Muscle layer of colon (tissue), 2 donors: Measurements from ENCODE around the gene DHRS4L2.
A peak's percentile ranks its signal among the peaks of the same experiment; 100 is the strongest.
"Not testable (repeated sequence)": the region's sequence is repeated elsewhere in the genome, so short reads cannot be mapped to it uniquely, and the experiment has no call there.

ENCODE experiments used
- H3K27ac ChIP-seq: one replicate; pipeline ENCODE4 v1.7.0; 2013; ENCODE audit warnings: low read depth, mild to moderate bottlenecking, low read length, moderate library complexity
- H3K27me3 ChIP-seq, 2 donors: one replicate each; pipeline ENCODE4 v1.7.0; 2013; ENCODE audit warnings: low read length in 2 of 2, mild to moderate bottlenecking in 2 of 2; ENCODE audit not compliant: insufficient read depth in 2 of 2, control insufficient read depth in 1 of 2
- H3K36me3 ChIP-seq: one replicate; pipeline ENCODE4 v1.7.0; 2013; ENCODE audit warnings: mild to moderate bottlenecking, low read length; ENCODE audit not compliant: insufficient read depth
- H3K4me1 ChIP-seq: one replicate; pipeline ENCODE4 v1.7.0; 2013; ENCODE audit warnings: mild to moderate bottlenecking, low read length; ENCODE audit not compliant: insufficient read depth
- H3K4me3 ChIP-seq, 2 donors: one replicate each; pipeline ENCODE4 v1.7.0; 2013; ENCODE audit warnings: low read length in 2 of 2, low read depth in 1 of 2, mild to moderate bottlenecking in 1 of 2, moderate library complexity in 1 of 2
- H3K9ac ChIP-seq: one replicate; pipeline ENCODE4 v1.7.0; 2013; ENCODE audit warnings: low read length
- H3K9me3 ChIP-seq: one replicate; pipeline ENCODE4 v1.7.0; 2013; ENCODE audit warnings: mild to moderate bottlenecking, low read length
- donor health status: abdominal sarcoma.
- donor health status: Adenocarcinoma of cecum.

Gene DHRS4L2

DNA sequence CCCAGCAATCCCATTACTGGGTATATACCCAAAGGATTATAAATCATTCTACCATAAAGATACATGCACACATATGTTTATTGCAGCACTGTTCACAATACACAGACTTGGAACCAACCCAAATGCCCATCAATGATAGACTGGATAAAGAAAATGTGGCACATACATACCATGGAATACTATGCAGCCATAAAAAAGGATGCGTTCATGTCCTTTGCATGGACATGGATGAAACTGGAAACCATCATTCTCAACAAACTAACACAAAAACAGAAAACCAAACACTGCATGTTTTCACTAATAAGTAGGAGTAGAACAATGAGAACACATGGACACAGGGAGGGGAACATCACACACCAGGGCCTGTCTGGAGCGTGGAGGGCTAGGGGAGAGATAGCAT lies 42.6 kb downstream of the DHRS4L2 start:
- H3K27ac ChIP-seq, H3K9ac ChIP-seq, H3K36me3 ChIP-seq, H3K4me1 ChIP-seq, H3K9me3 ChIP-seq, H3K27me3 ChIP-seq, H3K4me3 ChIP-seq: not testable (repeated sequence)

DNA sequence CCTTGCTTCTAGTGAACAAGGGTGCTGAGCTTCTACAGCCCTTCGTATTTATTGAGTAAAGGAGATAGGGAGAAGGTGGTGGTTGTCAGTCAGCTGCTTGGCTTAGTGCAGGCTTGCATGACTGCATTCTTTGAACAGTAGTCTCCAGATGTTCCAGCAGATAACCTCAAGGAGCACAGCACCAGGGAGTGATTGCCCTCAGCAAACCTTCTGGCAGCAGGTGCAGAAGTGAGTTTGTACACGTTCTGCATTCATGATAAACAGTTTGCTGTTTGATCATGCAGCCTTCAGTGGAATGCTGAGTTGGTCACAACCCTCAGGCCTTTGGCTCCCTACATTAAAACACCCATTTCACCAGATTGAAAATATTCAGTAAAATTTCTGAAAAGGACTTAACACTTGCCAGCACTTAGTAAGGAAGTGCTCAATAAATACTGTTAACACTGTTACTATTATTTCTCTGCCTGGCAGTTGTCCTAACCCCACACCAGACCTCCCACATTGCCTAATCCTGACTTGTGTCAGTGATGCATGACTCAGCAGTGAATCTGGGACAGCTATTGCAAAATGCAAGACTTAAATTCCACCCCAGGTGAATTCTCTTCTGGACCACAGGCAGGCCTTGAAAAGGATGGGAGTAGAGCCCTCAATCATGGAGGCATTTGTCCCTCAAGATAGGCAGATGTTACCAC lies 44.1 kb downstream of the DHRS4L2 start:
- Histone ChIP-seq H3K4me3 (no peak overlapping the region), H3K9ac (no peak overlapping the region), H3K9me3 (no peaks in the 10 kb centered on the region), H3K27ac (no peak overlapping the region), H3K27me3 (no peaks in the 10 kb centered on the region), H3K36me3 (no peaks in the 10 kb centered on the region), H3K4me1 (peaks cover 4% of the 10 kb centered on the region)

DNA sequence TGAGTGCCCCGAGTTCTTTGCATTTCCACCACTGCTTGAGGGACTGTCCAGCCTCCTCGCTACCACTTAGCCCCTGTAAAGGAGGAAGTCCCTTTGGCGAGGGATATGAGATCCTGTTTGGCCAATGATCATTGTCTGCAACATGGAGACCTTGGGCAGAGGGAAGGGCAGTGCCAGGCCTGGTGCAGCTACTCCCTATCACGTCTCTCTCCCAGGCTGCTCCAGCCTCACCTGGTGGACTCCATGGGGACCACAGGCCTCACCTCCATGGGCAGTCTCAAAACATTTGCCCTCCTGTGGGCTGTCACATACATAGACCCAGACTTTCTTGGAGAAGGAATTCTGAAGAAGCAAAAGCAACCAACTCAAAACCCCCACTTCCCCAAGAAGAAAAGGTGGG lies 47.0 kb downstream of the DHRS4L2 start:
- not testable (repeated sequence) for H3K9ac ChIP-seq, H3K27ac ChIP-seq, H3K27me3 ChIP-seq, H3K36me3 ChIP-seq, H3K4me1 ChIP-seq, H3K9me3 ChIP-seq
- H3K4me3 ChIP-seq = peak overlapping the region; percentile 73 to 85

DNA sequence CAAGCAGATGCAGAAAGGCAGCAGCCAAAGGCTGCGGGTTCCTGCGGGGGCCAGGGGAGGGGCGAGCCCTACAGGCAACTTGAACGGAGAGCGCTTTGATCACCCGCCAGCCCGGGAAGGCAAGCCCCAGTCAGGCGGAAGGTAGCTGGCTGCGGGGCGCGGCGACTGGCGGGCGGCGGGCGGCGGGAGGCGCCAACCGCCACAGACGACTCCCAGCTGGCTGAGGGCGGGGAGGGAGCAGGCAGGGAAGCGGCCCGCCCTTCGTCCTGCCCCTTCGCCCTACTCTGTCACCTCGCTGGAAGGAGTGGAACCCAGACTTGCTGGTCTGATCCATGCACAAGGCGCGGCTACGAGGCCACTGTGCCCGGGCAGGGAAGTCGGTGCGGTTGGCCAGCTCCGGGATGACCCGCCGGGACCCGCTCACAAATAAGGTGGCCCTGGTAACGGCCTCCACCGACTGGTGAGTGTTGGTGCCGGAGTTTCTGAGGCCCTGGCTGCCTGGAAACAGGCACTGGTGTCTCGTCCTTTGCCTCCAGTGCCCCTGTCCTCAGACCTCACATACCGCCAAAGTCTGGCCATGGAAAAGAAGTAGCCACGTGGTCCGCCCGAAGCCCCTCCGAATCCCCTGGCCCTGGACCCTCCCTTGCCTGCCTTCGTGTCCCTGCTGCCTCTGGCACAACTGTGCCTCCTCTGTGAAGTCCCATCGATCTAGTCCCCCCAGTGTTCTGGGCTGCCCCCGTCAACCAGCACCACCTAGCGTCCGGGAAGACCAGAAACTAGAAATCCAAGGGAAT lies 47.6 kb downstream of the DHRS4L2 start:
- Histone ChIP-seq H3K27ac (peak overlapping the region; percentile 85), H3K36me3 (no peaks in the 10 kb centered on the region), H3K27me3 (no peaks in the 10 kb centered on the region), H3K4me3 (peak overlapping the region; percentile 73 to 85), H3K9ac (peak overlapping the region; percentile 47), H3K9me3 (no peaks in the 10 kb centered on the region), H3K4me1 (peaks cover 4% of the 10 kb centered on the region)

DNA sequence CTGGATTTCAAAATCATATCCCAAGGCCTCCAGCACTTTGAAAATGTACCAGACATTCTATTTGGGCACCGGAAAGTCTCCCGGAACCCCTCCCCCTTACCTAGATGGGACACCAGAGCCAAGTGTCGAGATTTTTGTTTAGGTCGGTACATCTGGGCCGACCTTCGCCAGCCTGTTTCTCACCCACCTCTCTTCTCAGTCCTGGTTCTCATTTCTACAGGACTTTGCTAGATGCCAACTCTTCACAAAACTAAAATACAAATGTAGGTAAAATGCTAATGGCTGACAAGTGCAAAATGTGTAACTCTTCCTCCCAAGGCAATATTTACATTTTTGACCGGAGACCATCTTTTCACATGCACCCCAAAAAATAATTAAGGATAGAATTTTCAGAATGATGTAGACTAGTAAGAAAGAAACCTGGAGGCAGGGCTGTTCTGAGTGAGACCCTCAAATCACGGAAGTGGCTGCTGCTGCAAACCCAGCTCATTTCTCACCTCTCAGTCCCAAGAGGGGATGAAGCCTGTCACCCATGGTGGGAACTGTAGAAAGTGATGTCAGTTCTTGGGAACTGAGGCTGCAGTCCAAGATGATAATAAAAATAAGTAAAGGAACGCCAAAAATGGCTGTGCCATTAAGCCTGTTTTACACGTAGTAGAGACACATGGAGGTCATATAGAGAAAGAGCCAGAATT lies 48.4 kb downstream of the DHRS4L2 start:
- Histone ChIP-seq H3K4me3 (peak overlapping the region; percentile 73 to 85), H3K27ac (peak overlapping the region; percentile 85), H3K9ac (peak overlapping the region; percentile 47)
- not testable (repeated sequence) for H3K27me3 ChIP-seq, H3K9me3 ChIP-seq, H3K4me1 ChIP-seq, H3K36me3 ChIP-seq

DNA sequence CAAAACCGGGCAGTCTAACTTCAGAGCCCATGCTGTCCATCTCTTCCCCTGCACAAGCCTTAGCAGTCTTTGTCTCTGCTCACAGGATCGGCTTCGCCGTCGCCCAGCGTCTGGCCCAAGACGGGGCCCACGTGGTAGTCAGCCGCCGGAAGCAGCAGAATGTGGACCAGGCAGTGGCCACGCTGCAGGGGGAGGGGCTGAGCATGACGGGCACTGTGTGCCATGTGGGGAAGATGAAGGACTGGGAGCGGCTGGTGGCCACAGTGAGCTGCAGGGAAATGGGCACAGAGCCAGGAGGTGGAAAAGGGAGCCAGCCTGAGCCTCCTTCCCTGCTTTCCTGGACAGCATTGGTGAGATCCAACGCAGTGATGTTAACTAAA lies 48.9 kb downstream of the DHRS4L2 start:
- no peak overlapping the region for H3K27ac ChIP-seq
- H3K27me3 ChIP-seq = no peaks in the 10 kb centered on the region
- peaks cover 4% of the 10 kb centered on the region for H3K4me1 ChIP-seq
- no peak overlapping the region for H3K9ac ChIP-seq
- H3K9me3 ChIP-seq = no peaks in the 10 kb centered on the region
- H3K36me3 ChIP-seq = no peaks in the 10 kb centered on the region
- H3K4me3 ChIP-seq = no peak overlapping the region

DNA sequence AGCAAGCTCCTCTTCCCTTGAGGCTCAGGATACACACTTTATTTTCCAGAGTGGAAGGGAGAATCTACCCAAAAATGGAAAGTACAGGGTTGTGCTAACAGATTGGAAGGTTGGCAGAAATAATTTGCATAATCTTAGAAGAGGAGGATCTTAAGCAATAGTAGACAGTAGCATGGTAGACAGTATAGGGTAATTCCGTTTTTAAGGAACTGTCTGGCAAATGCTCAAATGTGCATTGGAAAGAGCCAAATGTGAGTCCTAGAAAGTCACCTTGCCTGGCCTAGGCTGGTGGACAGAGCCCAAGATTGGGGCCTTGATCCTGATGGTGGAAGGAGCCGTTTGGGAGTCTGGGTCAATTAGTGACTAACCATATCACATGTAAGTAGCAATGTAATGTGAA lies 50.0 kb downstream of the DHRS4L2 start:
- H3K36me3 ChIP-seq = no peaks in the 10 kb centered on the region
- peaks cover 4% of the 10 kb centered on the region for H3K4me1 ChIP-seq
- no peak overlapping the region for H3K9ac ChIP-seq
- H3K27ac ChIP-seq = no peak overlapping the region
- H3K4me3 ChIP-seq = no peak overlapping the region
- no peaks in the 10 kb centered on the region for H3K9me3 ChIP-seq
- no peaks in the 10 kb centered on the region for H3K27me3 ChIP-seq

DNA sequence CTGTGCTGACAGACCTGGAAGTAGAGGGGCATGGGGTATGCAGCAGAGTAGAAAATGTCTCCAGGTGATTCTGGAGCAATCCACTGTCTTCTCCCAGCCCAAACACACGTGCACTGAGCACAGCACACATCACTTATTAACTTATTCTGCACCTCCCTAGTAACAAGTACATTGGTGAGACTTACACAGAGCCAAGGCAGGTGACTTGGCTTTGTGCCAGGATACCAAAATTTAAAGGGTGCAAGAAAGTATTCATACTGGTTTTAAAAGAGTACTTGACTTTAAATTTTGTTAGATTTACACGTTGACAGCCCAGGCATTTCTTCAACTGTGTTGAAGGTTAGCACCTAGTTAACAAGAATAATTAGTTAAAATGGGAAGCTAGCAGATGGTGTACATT lies 52.0 kb downstream of the DHRS4L2 start:
- Histone ChIP-seq H3K27me3 (no peaks in the 10 kb centered on the region), H3K36me3 (no peaks in the 10 kb centered on the region), H3K4me1 (peaks cover 4% of the 10 kb centered on the region), H3K9me3 (no peaks in the 10 kb centered on the region), H3K27ac (no peak overlapping the region), H3K9ac (no peak overlapping the region), H3K4me3 (no peak overlapping the region)

DNA sequence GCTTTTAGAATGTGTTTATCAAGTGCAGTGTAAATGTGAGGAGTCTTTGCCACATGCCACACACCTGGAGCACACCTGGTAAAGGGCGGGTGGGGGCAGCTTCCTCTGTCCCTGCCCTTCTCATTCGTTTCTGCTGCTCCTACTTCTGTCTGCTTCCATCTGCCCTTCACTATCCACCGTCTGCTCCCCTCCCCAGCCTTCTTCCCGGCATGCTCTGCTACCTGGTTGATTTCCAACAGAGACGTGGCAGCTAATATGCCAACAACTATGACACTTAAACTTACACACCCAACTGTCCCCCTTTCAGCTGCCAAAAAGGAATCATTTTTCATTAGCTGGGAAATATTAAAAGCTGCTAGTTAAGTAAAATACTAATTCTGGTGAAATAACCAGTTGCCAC lies 54.0 kb downstream of the DHRS4L2 start:
- Histone ChIP-seq H3K4me1 (no peaks in the 10 kb centered on the region), H3K4me3 (no peak overlapping the region), H3K9ac (no peak overlapping the region), H3K9me3 (no peaks in the 10 kb centered on the region), H3K36me3 (no peaks in the 10 kb centered on the region), H3K27me3 (no peaks in the 10 kb centered on the region), H3K27ac (no peak overlapping the region)

DNA sequence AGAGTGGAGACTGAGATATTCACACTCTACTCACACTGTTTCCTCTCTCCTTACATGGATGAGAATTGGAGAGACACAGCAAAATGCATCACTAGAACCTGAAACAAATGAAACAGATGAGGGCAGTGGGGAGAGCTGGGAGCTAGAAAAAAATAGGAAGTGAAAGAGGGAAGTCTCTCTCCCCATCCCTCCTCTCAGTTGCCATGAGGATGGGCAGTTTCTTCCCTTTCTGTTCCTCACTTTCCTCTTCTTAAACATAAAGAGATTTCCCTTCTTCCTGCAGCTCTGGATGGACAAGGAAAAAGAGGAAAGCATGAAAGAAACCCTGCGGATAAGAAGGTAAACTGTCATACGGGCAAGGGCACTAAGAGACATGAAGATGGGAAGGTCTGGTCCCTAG lies 60.3 kb downstream of the DHRS4L2 start:
- not testable (repeated sequence) for H3K9ac ChIP-seq, H3K27me3 ChIP-seq, H3K36me3 ChIP-seq, H3K4me1 ChIP-seq, H3K4me3 ChIP-seq, H3K27ac ChIP-seq, H3K9me3 ChIP-seq

DNA sequence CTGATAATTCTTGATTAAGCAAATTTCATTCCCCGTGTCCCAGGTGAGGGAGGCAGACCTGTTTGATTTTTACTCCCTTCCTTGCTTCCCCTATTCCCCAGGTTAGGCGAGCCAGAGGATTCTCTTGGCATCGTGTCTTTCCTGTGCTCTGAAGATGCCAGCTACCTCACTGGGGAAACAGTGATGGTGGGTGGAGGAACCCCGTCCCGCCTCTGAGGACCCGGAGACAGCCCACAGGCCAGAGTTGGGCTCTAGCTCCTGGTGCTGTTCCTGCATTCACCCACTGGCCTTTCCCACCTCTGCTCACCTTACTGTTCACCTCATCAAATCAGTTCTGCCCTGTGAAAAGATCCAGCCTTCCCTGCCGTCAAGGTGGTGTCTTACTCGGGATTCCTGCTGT lies 62.0 kb downstream of the DHRS4L2 start:
- H3K9me3 ChIP-seq, H3K9ac ChIP-seq, H3K4me3 ChIP-seq, H3K36me3 ChIP-seq, H3K27ac ChIP-seq, H3K4me1 ChIP-seq, H3K27me3 ChIP-seq: not testable (repeated sequence)
